ENCODE results near the gene PUM1.
"Not testable (repeated sequence)": the region's sequence is repeated elsewhere in the genome, so short reads cannot be mapped to it uniquely, and the experiment has no call there.

The PUM1 gene

DNA sequence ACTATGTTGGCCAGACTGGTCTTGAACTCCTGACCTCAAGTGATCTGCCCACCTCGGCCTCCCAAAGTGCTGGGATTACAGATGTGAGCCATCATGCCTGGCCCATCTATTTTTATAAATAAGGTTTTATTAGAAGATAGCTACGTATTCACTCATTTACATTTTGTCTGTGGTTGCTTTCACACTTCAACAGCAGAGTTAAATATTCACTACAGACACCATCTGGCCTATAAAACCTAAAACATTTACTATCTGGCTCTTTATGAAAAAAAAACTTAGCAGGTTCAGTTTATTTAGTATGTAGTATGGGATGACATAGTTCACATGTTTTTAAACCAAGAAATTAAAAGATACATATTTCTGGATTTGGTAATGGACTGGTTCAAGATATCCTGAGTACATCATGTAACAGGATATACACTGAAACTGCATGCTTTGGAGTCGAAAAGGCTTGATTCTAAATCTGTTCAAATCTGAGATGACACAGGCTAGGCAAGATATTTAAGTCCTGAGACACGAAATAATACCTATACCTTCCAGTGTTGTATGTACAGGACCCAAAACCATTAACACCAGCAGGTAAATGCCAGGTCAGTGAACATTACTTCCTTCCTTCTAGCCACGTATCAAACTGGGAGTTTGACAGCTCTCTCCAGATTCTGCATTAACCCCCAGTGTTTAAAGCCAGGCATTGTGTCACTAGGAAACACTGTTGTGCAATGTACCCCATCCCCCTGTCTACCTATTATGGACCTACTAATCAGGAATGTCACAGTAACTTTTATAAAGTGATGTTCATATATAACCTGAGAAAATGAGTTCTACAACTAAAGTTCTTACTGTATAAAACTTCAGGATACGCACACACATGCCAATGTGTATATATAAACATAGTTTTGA is 102.7 kb downstream of the PUM1 start:
- DNase-seq: no peak

DNA sequence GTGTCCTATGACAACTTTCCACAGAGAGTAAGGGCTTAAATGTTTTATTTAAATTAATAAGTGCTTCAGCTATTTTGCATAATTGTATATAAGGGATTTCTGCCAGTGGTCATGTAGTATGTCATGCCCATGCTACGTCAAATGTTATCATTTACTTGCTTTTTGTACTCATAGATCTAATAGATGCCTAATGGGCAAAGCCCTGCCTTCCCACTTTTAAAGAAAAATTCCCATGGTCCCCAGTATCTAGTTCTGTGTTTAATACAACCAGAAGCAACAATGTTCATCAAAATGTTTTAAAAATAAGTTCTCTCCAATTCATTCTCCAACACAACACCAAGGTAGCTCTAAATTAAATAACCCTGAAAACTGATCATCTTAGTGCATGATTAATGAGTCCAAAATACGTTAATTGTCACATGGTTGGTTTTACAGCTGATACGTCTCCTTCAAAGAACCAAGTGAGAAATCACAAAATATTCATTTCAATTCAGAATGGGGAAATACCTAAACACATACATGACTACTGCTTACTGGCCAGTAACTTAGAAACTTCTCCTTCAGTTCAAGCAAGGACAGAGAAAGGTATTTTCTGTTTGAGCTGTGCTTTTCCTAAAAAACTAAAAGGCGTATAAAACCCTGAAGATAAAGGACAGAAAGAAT is 107.8 kb downstream of the PUM1 start:
- DNase-seq: no peak

DNA sequence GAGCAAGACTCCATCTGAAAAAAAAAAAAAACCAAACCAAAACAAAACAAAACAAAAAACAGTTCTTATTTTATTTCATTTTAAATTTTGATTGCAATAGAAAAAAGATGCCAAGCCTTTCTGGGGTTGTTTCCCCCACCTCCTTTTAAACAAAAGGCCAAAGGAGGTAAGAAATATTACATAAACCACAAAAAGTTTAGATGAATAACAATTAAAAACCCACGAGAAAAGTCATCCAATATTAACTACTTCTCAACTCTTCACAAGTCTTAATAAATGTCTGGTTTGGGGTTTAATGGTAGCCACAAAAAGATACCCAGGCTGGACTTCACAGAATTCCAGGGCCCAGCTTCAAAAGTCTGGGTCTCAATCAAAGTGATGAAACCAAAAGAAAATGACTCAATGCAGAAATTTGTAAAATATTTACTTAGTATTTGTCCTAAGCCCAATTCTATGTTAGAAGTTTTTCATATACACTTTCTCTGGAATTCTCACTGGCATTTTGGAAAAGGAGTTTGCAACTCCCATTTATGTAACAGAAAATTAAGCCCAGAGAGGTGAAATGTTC is 110.0 kb downstream of the PUM1 start:
- no peak for DNase-seq

DNA sequence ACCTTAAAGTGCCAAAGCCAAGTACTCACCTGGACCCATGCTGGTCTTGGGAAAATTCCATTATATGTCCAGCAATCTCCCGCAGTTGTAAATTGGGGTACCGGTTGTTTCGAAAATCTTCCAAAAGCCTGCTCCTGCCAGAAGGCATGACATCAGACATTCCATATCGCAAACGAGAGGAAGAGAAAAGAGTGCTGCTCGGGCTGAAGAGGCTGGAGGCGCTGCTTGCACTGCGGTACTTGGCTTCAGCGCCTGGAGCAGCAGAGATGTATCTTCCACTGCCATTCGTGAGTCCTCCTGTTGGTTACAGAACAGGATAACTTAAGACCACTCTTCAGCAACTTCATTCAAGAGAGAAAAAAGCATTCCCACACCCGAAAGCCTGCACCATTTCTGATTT is 111.8 kb downstream of the PUM1 start:
- DNase-seq: no peak

DNA sequence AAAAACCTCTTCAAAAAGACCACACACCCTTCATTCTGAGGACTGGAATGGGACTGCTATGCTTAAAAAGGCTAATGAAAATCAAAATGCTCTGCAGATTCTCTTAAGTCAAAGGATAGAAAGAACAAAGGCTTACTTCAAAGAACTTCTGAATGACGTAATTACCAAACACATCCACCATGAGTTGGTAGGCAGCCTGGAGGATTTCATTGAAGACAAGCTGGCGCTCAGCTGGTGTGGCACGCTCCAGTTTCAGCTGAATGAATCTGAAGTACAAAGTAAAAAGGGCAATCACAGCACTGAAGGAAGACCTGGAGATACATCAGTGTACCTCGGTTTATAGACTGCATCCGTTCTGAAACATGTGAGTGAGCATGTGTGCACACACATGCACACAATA is 113.4 kb downstream of the PUM1 start:
- no peak for DNase-seq

DNA sequence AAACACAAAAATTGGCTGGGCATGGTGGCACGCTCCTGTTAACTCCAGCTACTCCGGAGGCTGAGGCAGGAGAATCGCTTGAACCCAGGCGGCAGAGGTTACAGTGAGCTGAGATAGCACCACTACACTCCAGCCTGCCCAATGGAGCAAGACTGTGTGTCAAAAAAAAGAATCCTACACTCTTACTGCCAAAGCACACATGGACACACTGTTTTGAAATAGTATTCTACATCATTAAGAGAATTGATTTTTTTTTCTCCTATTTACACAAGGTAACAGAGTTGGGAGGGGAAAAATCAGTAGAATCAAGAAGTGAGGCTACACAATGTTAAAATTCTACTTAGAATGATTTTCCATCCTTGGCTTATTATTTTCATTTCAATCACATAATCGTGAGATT is 114.8 kb downstream of the PUM1 start:
- DNase-seq: no peak

DNA sequence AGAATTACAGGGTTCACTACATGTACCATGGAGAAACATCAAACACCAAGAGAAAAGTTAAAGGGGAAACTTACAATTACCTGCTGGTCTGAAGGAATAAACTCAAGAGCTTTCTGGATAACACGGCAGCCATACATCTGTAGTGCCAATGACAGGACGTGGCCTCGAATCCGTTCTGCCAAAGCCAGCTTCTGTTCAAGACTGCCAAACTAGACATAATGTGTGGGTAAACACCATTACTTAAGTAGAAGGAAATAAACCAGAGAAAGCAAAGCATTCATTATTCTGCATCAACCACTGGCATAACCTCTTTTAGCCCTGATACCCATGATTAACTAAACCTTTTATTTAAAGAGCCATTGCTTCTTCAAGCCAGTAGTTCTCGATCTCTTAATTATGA is 115.5 kb downstream of the PUM1 start:
- DNase-seq: no peak

DNA sequence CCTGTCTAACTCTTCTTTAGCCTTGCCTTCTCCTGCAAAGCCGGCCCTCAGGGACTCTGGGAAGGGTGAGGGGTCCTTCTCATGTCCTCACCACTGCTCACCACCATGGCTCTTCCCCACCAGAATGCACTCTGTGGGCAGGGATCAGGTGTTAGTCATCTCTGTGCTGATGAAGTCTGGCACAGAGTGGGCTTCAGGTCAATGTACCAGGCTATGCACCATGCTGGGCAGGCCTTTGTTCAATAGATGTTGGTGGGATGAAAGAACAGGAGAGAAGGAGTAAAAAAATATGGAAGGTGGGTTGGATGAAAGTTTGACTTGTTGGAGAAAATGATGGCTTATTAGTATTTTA is 116.1 kb downstream of the PUM1 start:
- not testable (repeated sequence) for DNase-seq

DNA sequence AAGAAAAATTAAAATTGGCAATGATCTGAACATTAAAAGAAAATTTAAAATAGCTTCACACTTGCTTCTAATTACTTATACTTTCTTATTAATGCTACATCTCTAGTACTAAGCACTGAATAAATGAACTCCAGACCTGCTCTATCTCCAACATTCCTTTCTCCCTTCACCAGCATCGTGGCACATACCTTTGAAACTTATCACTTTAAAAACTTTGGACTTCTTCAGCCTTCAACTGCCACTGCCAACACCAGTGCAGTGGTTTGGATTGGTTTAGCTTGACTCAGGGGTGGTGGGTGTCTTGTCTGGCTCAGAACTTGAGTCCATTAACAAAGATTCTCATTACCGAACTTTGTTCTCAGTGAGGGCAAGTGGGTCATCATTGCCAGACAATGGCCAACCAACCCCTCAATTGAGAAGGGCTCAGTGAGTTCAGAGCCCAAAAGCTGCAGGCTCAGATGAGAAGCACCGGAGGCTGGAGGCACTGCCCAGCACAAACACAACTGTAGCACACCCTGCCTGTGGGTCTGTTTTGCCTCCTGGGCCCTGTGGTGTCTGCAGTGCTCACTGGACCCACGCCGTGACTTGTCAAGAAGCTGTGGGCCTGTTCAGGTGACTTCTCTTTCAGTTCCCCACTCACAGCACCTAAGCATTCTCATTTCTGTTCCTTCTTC is 116.6 kb downstream of the PUM1 start:
- DNase-seq: not testable (repeated sequence)

DNA sequence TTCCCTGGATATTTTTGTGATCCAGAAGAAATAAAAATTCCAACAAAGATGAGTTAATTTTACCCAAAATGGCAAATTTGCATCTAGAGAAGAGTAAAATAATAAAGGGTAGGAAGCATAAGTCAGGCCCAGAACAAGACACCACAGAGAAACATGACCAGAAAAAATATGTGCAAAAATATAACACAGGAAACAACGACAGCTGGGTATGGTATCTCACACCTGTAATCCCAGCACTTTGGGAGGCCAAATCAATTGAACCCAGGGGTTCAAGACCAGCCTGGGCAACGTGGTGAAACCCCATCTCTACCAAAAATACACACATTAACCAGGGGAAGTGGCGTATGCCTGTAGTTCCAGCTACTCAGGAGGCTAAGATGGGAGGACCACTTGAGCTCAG is 117.2 kb downstream of the PUM1 start:
- no peak for DNase-seq

DNA sequence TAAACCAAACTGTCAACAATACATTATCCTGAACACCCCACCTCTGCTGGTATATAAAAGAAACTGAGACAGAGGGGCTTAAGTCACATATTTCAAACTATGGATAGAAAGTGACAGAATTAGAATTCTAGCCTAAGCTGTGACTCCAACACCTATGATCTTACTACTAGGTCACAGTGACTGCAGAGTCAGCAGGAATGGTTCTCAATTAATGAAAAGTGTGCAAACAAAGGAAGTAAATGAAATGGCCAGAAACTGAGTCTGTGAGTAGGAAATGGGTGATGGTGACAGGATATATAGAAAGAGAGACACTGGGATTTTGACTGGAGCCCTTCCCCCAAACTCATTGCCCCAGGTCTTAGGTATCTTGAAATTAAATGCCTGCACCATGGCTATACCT is 118.3 kb downstream of the PUM1 start:
- no peak for DNase-seq

DNA sequence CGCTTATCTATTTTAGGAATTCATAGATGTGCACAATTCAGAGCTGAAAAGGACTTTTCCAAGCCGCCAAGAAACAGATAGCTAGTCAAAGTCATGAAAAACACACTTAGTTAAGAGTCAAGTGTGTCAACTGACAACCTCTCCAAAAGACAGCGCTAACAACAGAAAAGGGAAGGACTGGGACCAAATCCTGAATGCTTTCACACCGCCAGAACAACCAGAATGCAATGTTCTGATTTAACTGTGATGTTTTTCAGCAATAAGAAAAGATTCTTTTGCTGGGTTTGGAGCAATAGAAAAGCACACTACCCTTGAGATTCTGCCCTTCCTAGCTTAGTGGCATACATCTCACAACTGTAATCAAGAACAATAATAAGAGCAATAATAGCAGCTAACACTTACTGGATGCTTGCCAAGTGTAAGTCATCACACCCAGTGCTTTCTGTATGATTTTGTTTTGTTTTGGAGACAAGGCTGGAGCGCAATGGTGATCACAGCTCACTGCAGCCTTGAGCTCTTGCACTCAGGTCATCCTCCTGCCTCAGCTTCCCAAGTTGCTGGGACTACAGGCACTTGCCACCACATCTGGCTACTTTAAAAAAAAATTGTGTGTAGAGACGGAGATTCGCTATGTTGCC is 123.1 kb downstream of the PUM1 start:
- no peak for DNase-seq

DNA sequence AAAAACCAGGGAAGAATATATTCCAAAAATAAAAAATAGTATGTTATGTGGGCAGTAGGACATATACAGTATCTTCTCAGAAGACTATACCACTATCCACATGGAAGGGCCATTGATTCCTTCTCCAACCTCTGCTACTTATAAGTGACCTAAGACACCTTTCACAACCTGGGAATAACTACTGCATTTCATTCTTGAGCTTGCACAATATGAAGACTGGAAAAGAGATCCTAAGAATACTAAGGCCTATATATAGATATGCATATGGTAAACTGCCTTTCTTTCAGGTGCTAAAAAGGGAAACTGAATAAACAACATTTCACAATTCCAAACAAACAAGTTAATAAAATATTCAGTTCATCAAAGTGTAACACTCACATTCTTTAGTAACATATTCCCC is 125.0 kb downstream of the PUM1 start:
- DNase-seq: no peak

DNA sequence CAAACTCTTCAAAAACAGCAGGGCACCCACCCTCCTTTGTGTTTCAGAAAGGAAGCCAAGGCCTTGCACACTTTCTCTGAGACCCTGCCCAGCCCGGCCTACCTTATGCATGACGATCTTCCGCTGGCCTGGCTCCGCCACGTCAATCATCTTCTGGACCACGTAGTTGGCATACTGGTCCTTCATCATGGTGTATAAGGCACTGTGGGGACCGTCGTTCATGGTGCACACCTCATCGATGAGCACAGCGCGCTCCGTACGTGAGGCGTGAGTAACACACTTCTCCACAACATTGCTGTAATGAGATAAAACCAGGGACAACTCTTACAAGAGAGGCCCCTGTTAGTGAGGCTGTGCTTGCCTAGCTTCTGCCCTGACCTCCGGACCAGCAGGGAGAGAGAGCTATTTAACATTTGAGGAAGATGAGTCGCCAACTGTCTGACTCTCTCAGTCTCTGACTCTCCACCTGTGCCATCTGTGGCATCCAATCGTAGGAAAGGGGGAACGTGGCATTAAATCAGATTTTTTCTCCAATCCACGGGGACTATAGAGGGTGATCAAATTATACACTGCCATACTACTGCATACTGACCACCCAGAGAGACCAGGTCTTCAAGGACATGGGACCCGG is 128.9 kb downstream of the PUM1 start:
- DNase-seq: no peak

DNA sequence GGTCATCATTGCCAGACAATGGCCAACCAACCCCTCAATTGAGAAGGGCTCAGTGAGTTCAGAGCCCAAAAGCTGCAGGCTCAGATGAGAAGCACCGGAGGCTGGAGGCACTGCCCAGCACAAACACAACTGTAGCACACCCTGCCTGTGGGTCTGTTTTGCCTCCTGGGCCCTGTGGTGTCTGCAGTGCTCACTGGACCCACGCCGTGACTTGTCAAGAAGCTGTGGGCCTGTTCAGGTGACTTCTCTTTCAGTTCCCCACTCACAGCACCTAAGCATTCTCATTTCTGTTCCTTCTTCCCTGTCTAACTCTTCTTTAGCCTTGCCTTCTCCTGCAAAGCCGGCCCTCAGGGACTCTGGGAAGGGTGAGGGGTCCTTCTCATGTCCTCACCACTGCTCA is 129.8 kb downstream of the PUM1 start:
- DNase-seq: not testable (repeated sequence)

DNA sequence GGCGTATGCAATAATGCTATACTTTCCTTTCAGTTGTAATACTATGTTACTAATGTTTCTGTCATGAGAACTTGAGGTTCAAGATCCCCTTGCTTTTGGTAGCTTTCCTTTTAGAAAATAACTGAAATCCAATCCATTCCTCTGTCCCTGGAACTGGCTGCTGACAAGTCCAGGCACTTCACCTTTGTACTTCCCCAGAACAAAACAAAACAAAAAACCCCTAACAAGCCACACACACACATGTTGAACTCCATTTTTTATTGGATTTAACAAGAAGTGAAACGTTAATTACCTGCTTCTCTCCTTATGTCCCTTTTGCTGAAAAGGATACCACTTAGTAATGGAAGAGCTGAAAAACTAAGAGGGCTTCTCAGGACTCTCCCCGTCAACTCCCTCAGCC is 130.9 kb downstream of the PUM1 start:
- DNase-seq: no peak

DNA sequence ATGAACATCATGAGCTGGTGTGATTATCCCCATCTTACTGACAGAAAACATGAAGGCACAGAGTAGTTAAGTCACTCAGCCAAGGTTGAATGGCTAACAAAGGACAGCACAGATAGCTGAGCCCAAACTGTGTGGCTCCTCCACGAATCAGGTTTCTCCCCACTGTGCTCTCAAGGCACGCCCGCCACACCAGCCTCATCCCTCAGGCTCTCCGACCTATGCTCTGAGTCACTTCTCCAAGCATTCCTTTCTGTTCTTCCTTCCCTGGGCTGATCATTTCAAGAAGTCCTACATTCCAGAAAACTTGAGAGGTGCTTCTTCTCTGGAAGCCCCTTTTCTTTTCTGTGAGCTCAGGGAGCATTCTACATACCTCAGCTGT is 131.7 kb downstream of the PUM1 start:
- no peak for DNase-seq

DNA sequence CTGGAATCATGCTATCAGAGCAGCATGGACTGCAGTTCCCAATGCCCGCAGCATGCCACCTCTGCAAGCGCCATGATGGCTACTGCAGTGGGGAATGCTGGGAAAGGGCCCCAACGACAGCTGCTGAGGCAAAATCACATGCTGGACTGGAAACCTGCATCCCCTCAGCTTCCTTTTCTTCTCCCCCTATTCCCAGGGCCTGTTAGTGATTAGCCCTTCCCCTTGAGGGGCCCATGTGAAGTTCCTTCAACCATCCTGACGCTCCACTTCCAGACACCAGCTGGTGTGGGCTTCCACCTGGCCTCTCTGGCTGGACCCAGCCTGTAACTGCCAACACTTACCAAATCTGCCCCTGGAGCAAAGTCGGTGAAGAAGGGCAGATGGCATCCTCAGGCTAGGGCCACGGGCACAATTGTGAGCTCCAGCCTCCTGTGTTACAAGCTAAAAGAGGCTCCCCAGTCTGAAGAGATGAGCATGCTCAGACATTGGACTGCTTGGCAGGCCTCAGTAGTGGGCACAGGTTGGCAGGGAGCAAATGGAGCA is 134.8 kb downstream of the PUM1 start:
- no peak for DNase-seq

DNA sequence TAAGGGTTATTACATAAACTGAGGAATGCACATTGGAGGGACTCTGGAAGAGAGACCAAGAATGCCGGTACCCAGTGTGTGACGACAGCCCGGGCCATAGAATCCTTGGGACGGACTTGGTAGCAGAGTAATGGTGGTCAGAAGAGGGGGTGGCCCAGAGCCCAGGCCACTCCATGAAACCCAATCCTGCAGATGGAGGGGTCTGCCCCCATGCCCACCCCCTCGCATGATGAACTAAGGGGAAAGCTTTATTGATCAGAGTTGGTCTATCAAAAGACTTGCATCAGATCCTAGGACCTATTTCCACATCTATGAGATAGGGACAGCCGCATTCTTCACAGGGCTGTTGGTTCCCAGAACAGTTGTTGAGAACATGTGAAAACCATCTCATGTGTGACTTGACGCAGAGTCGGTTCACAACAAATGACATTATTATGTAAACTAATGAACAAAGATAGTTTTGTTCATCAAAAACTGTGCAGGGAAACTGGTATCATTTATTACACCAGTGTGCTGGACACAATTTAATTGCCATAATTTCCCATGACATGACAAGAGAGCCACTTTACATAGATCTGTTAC is 135.5 kb downstream of the PUM1 start:
- no peak for DNase-seq

DNA sequence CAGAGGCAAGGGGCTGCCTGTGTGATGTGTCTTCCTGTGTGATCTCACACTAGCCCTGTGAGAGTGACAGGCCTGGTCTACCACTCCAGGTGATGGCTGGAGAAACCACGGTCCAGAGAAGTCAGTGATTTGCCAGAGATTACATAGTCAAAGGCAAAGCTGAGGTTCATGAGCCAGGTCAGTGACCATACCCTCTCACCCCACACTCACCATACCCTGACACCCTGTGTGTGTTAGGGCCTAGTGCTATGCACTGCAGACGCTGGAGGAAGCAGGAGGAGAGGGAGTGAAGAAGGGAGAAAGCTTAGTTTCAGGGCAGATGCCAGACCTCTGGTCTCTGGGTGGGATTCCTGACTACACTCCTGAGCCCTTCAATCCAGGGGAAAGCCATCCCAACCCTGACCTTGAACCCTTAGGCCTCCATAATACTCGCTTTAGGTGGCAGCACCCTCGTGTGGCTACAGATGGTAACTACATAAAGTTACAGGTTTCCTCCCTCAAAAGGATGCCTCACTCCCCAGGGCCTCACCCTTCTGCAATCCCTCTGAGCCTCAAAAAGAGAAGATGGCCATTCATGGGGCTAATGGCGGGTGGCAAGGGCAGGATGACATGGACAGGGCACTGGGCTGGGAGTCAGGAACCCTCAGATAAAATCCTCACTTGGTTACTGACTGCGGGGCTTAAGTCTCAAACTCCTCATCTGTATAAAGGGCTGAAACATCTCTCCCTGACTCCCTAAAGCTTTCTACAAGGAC is 136.2 kb downstream of the PUM1 start:
- DNase-seq: peak; percentile 63

DNA sequence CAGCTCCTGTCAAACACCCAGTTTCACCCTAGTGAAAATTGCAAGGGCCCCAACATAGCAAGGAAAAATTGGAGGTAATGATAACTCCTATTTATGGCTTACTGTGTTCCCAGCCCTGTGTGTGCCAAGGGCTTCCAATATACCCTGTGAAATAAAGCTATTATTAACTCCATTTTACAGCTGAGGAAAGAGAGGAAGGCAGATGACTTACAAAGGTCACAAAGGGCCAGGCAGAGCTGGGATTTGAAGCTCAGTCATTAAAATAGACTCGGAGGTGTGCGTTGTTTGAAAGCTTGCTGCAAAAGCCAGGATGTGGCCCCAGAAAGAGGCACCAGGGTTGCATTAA is 136.8 kb downstream of the PUM1 start:
- DNase-seq: no peak
